Measurements from ENCODE around the gene USP17L13.
"Not testable (repeated sequence)": the region's sequence is repeated elsewhere in the genome, so short reads cannot be mapped to it uniquely, and the experiment has no call there.

The USP17L13 gene

GRCh38 chr4:9262572-9262971, 37.9 kb downstream of the USP17L13 start, which contains the start of gene USP17L21:
Gene USP17L21, plus strand, starts transcription at chr4:9262872. Its CDS starts 0 bp downstream, at chr4:9262872.
- not testable (repeated sequence) for H3K23ac ChIP-seq (ENCODE audit: low read length in 2 of 2); H4K91ac ChIP-seq (ENCODE audit: low read length); H3K27ac ChIP-seq (ENCODE audit: low read length, poor library complexity, severe bottlenecking); DNase-seq; H2BK120ac ChIP-seq (ENCODE audit: low read depth, low read length); H2BK12ac ChIP-seq (ENCODE audit: low read length in 2 of 2); H3K9ac ChIP-seq (ENCODE audit: low read length); H2AFZ ChIP-seq (ENCODE audit: low read depth, low read length); H3K4ac ChIP-seq (ENCODE audit: low read depth in 1 of 2, low read length in 2 of 2); H3K4me1 ChIP-seq (ENCODE audit: control insufficient read depth, insufficient read depth, low read depth, low read length); H3K18ac ChIP-seq (ENCODE audit: low read depth in 1 of 2, low read length in 2 of 2); H3K4me3 ChIP-seq (ENCODE audit: insufficient read depth in 1 of 2, low read depth in 1 of 2, low read length in 2 of 2); H4K8ac ChIP-seq (ENCODE audit: low read length); H3K4me2 ChIP-seq (ENCODE audit: low read length, poor library complexity, severe bottlenecking); H3K79me1 ChIP-seq (replicated peaks; ENCODE audit: low read length, poor library complexity, severe bottlenecking); H2BK5ac ChIP-seq (ENCODE audit: low read depth, low read length, poor library complexity, severe bottlenecking); H3K27me3 ChIP-seq (ENCODE audit: control insufficient read depth in 1 of 2, insufficient read depth in 1 of 2, low read length in 2 of 2); H3K9me3 ChIP-seq (ENCODE audit: control insufficient read depth, low read length); H2BK15ac ChIP-seq (ENCODE audit: low read depth, poor library complexity, severe bottlenecking); H3K14ac ChIP-seq (ENCODE audit: low read length in 2 of 2); H2AK5ac ChIP-seq (ENCODE audit: low read length, severe bottlenecking); H3K36me3 ChIP-seq (ENCODE audit: control insufficient read depth in 1 of 2, insufficient read depth in 2 of 2, low read depth in 1 of 2, low read length in 2 of 2)
- WGBS: no CpG with 5 or more reads among the region's 13 CpGs

- H2BK5ac ChIP-seq (ENCODE audit: low read depth, low read length, poor library complexity, severe bottlenecking): not testable (repeated sequence)
- no CpG with 5 or more reads among the region's 15 CpGs for WGBS
Measured at GRCh38 chr4:9267319-9267718, 42.6 kb downstream of the USP17L13 start, which contains the start of gene USP17L22. Gene USP17L22, plus strand, starts transcription at chr4:9267619. Its CDS starts 0 bp downstream, at chr4:9267619.

DNA sequence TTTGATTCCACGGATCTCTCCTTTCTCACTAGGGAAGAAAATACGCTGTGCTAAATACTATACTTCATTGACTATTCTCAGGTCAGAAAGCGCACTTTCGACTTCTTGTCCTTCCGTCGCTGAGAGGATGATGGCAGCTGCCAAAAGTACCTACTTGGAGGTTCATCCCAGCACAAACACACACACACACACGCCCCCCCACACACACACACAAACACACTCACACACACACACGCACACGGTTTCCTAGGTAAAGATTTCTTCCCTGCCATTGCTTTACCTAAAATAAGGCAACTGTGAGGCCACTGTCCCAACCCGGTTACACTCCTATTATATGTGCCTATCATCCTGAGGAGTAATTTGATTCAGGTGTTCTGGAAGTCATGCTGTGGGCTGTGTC, 47.0 kb downstream of the USP17L13 start:
- not testable (repeated sequence) for H3K9ac ChIP-seq (ENCODE audit: low read length); H3K27me3 ChIP-seq (ENCODE audit: control insufficient read depth in 1 of 2, insufficient read depth in 1 of 2, low read length in 2 of 2); H3K18ac ChIP-seq (ENCODE audit: low read depth in 1 of 2, low read length in 2 of 2); H2AK5ac ChIP-seq (ENCODE audit: low read length, severe bottlenecking); H2BK5ac ChIP-seq (ENCODE audit: low read depth, low read length, poor library complexity, severe bottlenecking); H3K4me1 ChIP-seq (ENCODE audit: control insufficient read depth, insufficient read depth, low read depth, low read length); H4K8ac ChIP-seq (ENCODE audit: low read length); H3K27ac ChIP-seq (ENCODE audit: low read length, poor library complexity, severe bottlenecking); H3K14ac ChIP-seq (ENCODE audit: low read length in 2 of 2); H2BK15ac ChIP-seq (ENCODE audit: low read depth, poor library complexity, severe bottlenecking); H3K4me3 ChIP-seq (ENCODE audit: insufficient read depth in 1 of 2, low read depth in 1 of 2, low read length in 2 of 2); H3K79me1 ChIP-seq (replicated peaks; ENCODE audit: low read length, poor library complexity, severe bottlenecking); H3K23ac ChIP-seq (ENCODE audit: low read length in 2 of 2); H2BK12ac ChIP-seq (ENCODE audit: low read length in 2 of 2); H3K4me2 ChIP-seq (ENCODE audit: low read length, poor library complexity, severe bottlenecking); H3K9me3 ChIP-seq (ENCODE audit: control insufficient read depth, low read length); H2BK120ac ChIP-seq (ENCODE audit: low read depth, low read length); H2AFZ ChIP-seq (ENCODE audit: low read depth, low read length); H3K4ac ChIP-seq (ENCODE audit: low read depth in 1 of 2, low read length in 2 of 2); H3K36me3 ChIP-seq (ENCODE audit: control insufficient read depth in 1 of 2, insufficient read depth in 2 of 2, low read depth in 1 of 2, low read length in 2 of 2); DNase-seq
- peak overlapping the region; percentile 64 for H4K91ac ChIP-seq (ENCODE audit: low read length)
- WGBS: 90% methylated on average over 5 of the region's 10 CpGs

More at GRCh38 chr4:9267319-9267718, 42.6 kb downstream of the USP17L13 start, which contains the start of gene USP17L22:
- not testable (repeated sequence) for H3K27me3 ChIP-seq (ENCODE audit: control insufficient read depth in 1 of 2, insufficient read depth in 1 of 2, low read length in 2 of 2); H3K27ac ChIP-seq (ENCODE audit: low read length, poor library complexity, severe bottlenecking); H3K23ac ChIP-seq (ENCODE audit: low read length in 2 of 2); H2BK15ac ChIP-seq (ENCODE audit: low read depth, poor library complexity, severe bottlenecking); H3K14ac ChIP-seq (ENCODE audit: low read length in 2 of 2); H3K4ac ChIP-seq (ENCODE audit: low read depth in 1 of 2, low read length in 2 of 2); H2BK120ac ChIP-seq (ENCODE audit: low read depth, low read length); H2AFZ ChIP-seq (ENCODE audit: low read depth, low read length); H4K8ac ChIP-seq (ENCODE audit: low read length); H3K9me3 ChIP-seq (ENCODE audit: control insufficient read depth, low read length); DNase-seq; H2AK5ac ChIP-seq (ENCODE audit: low read length, severe bottlenecking); H3K79me1 ChIP-seq (replicated peaks; ENCODE audit: low read length, poor library complexity, severe bottlenecking); H3K4me2 ChIP-seq (ENCODE audit: low read length, poor library complexity, severe bottlenecking); H3K18ac ChIP-seq (ENCODE audit: low read depth in 1 of 2, low read length in 2 of 2); H3K4me1 ChIP-seq (ENCODE audit: control insufficient read depth, insufficient read depth, low read depth, low read length); H2BK12ac ChIP-seq (ENCODE audit: low read length in 2 of 2); H3K36me3 ChIP-seq (ENCODE audit: control insufficient read depth in 1 of 2, insufficient read depth in 2 of 2, low read depth in 1 of 2, low read length in 2 of 2); H3K9ac ChIP-seq (ENCODE audit: low read length); H4K91ac ChIP-seq (ENCODE audit: low read length); H3K4me3 ChIP-seq (ENCODE audit: insufficient read depth in 1 of 2, low read depth in 1 of 2, low read length in 2 of 2)
